PFSK-1 (cell line): ENCODE results near the gene NEU3.

ENCODE experiments used
- POLR2AphosphoS5 ChIP-seq: IDR thresholded peaks from 2 replicates; pipeline ENCODE4 v1.6.1; 2012; ENCODE audit warnings: low read depth, mild to moderate bottlenecking, control low read depth, low read length, moderate library complexity
- REST ChIP-seq, 2 experiments: IDR thresholded peaks; 2 replicates each; pipeline versions ENCODE4 v1.6.1 to v1.8.0; 2011 to 2012; ENCODE audit warnings: low read depth in 2 of 2, low read length in 2 of 2, control low read depth in 1 of 2, inconsistent platforms in 1 of 2, mild to moderate bottlenecking in 1 of 2, moderate library complexity in 1 of 2; ENCODE audit not compliant: insufficient read depth in 1 of 2
- SIN3A ChIP-seq: IDR thresholded peaks from 2 replicates; pipeline ENCODE4 v1.6.1; 2012; ENCODE audit warnings: mild to moderate bottlenecking, low read length, moderate library complexity, borderline replicate concordance; ENCODE audit not compliant: insufficient read depth

DNA sequence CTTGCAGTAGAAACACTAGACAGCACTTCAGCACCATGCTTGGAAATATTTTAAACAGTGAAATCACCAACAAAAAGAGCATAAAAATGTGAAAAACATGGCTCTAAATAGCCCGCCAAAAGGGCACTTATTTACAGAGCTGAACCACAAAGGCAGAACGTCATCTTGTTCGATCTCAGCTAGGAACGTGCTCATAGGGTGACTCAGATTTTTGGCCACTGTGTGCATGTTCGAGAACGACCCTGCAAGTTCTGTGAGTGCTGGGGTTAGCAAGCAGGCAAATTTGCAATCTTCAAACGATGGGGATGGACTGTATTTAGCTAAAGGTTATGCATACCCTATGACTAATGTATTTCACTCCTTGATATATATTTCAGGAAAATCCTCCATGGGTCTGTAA is 77.3 kb downstream of the NEU3 start:
- TF ChIP-seq REST (IDR thresholded peaks at IDR 0.05; ENCODE audit: insufficient read depth in 1 of 2, low read depth in 2 of 2, low read length in 2 of 2) (no peak), SIN3A (no peak), POLR2AphosphoS5 (no peak)
